ENCODE measurements around the gene SSC5D.

The SSC5D gene

GRCh38 chr19:55482967-55483705 lies 5.1 kb upstream of the SSC5D start:
- Histone ChIP-seq H3K27ac (ENCODE audit: low read length) (no peak overlapping the region), H2AFZ (ENCODE audit: low read depth, low read length) (no peak overlapping the region), H3K27me3 (ENCODE audit: insufficient read depth, low read length, poor library complexity) (no peaks in the 10 kb centered on the region), H3K79me2 (ENCODE audit: insufficient read depth, low read length) (peaks cover 36% of the 10 kb centered on the region), H4K20me1 (ENCODE audit: insufficient read depth, low read length) (peaks cover 19% of the 10 kb centered on the region), H3K9me3 (ENCODE audit: insufficient read depth, low read length, severe bottlenecking) (no peaks in the 10 kb centered on the region), H3K36me3 (ENCODE audit: insufficient read depth, low read length) (peaks cover 23% of the 10 kb centered on the region), H3K4me1 (ENCODE audit: insufficient read depth, low read length) (peaks cover 54% of the 10 kb centered on the region), H3K4me2 (ENCODE audit: insufficient read depth, low read length) (peak overlapping the region; percentile 98; the same call in 1 of the 2 replicates), H3K4me3 (ENCODE audit: low read depth in 1 of 2, low read length in 2 of 2) (no peak overlapping the region), H3K9ac (ENCODE audit: low read depth, low read length) (no peak overlapping the region)
- no peak for ATAC-seq (ENCODE audit: insufficient read depth, low read depth)
- no peak for DNase-seq
- TF ChIP-seq CTCF (IDR thresholded peaks at IDR 0.05; ENCODE audit: borderline replicate concordance, extremely low read depth, low read length, poor library complexity, severe bottlenecking) (no peak), EZH2 (IDR thresholded peaks at IDR 0.05; ENCODE audit: borderline replicate concordance, low read depth, low read length, severe bottlenecking) (no peak)

- H3K36me3 ChIP-seq (ENCODE audit: insufficient read depth, low read length), result peaks cover 23% of the 10 kb centered on the region
Observed at GRCh38 chr19:55483706-55484592, 4.3 kb upstream of the SSC5D start.

GRCh38 chr19:55484593-55485438 lies 3.4 kb upstream of the SSC5D start, which contains the start of gene NAT14:
TSS of gene NAT14 (plus strand) at chr19:55485188. CDS start at chr19:55485709, 521 bp downstream.
- Histone ChIP-seq H3K4me1 (ENCODE audit: insufficient read depth, low read length) (peaks cover 37% of the 10 kb centered on the region), H3K9ac (ENCODE audit: low read depth, low read length) (peak within 1 kb of the TSS; percentile 79), H4K20me1 (ENCODE audit: insufficient read depth, low read length) (peaks cover 7% of the 10 kb centered on the region; the same call in 1 of the 2 replicates), H2AFZ (ENCODE audit: low read depth, low read length) (peak within 1 kb of the TSS; percentile 91), H3K27ac (ENCODE audit: low read length) (peak within 1 kb of the TSS; percentile 83), H3K9me3 (ENCODE audit: insufficient read depth, low read length, severe bottlenecking) (no peaks in the 10 kb centered on the region), H3K4me2 (ENCODE audit: insufficient read depth, low read length) (peak within 1 kb of the TSS; percentile 98), H3K4me3 (ENCODE audit: low read depth in 1 of 2, low read length in 2 of 2) (peak within 1 kb of the TSS; percentile 64 to 91), H3K36me3 (ENCODE audit: insufficient read depth, low read length) (peaks cover 23% of the 10 kb centered on the region), H3K27me3 (ENCODE audit: insufficient read depth, low read length, poor library complexity) (no peaks in the 10 kb centered on the region), H3K79me2 (ENCODE audit: insufficient read depth, low read length) (peaks cover 19% of the 10 kb centered on the region)
- no peak for TF ChIP-seq CTCF (IDR thresholded peaks at IDR 0.05; ENCODE audit: borderline replicate concordance, extremely low read depth, low read length, poor library complexity, severe bottlenecking)
- TF ChIP-seq EZH2 (IDR thresholded peaks at IDR 0.05; ENCODE audit: borderline replicate concordance, low read depth, low read length, severe bottlenecking), result no peak
- ATAC-seq (ENCODE audit: insufficient read depth, low read depth) (peak; percentile 84), DNase-seq (peak; percentile 83)

More at GRCh38 chr19:55483706-55484592, 4.3 kb upstream of the SSC5D start:
- no peak overlapping the region for H2AFZ ChIP-seq (ENCODE audit: low read depth, low read length)
- peak overlapping the region; percentile 64 to 91; a peak in 3 of 4 replicates for H3K4me3 ChIP-seq (ENCODE audit: low read depth in 1 of 2, low read length in 2 of 2)
- TF ChIP-seq EZH2 (IDR thresholded peaks at IDR 0.05; ENCODE audit: borderline replicate concordance, low read depth, low read length, severe bottlenecking) (no peak), CTCF (IDR thresholded peaks at IDR 0.05; ENCODE audit: borderline replicate concordance, extremely low read depth, low read length, poor library complexity, severe bottlenecking) (no peak)
- peaks cover 28% of the 10 kb centered on the region for H3K79me2 ChIP-seq (ENCODE audit: insufficient read depth, low read length)
- peaks cover 14% of the 10 kb centered on the region for H4K20me1 ChIP-seq (ENCODE audit: insufficient read depth, low read length)
- DNase-seq (no peak), ATAC-seq (ENCODE audit: insufficient read depth, low read depth) (no peak)
- H3K4me2 ChIP-seq (ENCODE audit: insufficient read depth, low read length), result peak overlapping the region; percentile 98
- peaks cover 46% of the 10 kb centered on the region for H3K4me1 ChIP-seq (ENCODE audit: insufficient read depth, low read length)
- H3K9me3 ChIP-seq (ENCODE audit: insufficient read depth, low read length, severe bottlenecking), result no peaks in the 10 kb centered on the region
- peak overlapping the region; percentile 83; the same call in 1 of the 2 replicates for H3K27ac ChIP-seq (ENCODE audit: low read length)
- H3K9ac ChIP-seq (ENCODE audit: low read depth, low read length), result peak overlapping the region; percentile 79
- H3K27me3 ChIP-seq (ENCODE audit: insufficient read depth, low read length, poor library complexity), result no peaks in the 10 kb centered on the region

Measured in DND-41 (cell line).